ENCODE data around the gene KAZALD1. TPM values are rescaled to one million over a fixed set of nuclear protein-coding genes. Genes with fewer than 3 reads are reported as not detected.
A peak's percentile ranks its signal among the peaks of the same experiment; 100 is the strongest.

Gene KAZALD1
- total and polyA plus RNA-seq, 5 donors from 2014 or later: 0.62 TPM; not detected in 4

GRCh38 chr10:101075775-101076174, 14.0 kb downstream of the KAZALD1 start:
- Histone ChIP-seq H3K27me3 (ENCODE audit: control insufficient read depth, insufficient read depth, low read length) (peaks cover 18% of the 10 kb centered on the region), H3K4me3 (ENCODE audit: low read depth, low read length) (no peak overlapping the region), H3K4me1 (ENCODE audit: control insufficient read depth, insufficient read depth, low read length, poor library complexity, severe bottlenecking) (no peaks in the 10 kb centered on the region), H3K36me3 (ENCODE audit: control insufficient read depth, insufficient read depth, low read length) (no peaks in the 10 kb centered on the region), H3K9me3 (ENCODE audit: control insufficient read depth in 2 of 2, low read length in 2 of 2) (no peaks in the 10 kb centered on the region), H3K27ac (ENCODE audit: insufficient read depth, low read length, poor library complexity, severe bottlenecking) (no peak overlapping the region)
- Mint-ChIP-seq H3K9me3 (peaks cover 0 to 1% (median 0%) of the 10 kb centered on the region in 7 donors), H3K4me3 (no peak overlapping the region), H3K27me3 (peaks cover 54% of the 10 kb centered on the region), H3K4me1 (peaks cover 0 to 1% (median 0%) of the 10 kb centered on the region in 4 donors), H3K27ac (no peak overlapping the region), H3K36me3 (peaks cover 5% of the 10 kb centered on the region)
- ATAC-seq (ENCODE audit: low read depth in 2 of 2): no peak
- no peak for DNase-seq

GRCh38 chr10:101076630-101077029, 14.8 kb downstream of the KAZALD1 start:
- Mint-ChIP-seq H3K4me1 (peaks cover 0 to 2% (median 0%) of the 10 kb centered on the region in 4 donors), H3K9me3 (peaks cover 0 to 1% (median 0%) of the 10 kb centered on the region in 7 donors), H3K36me3 (peaks cover 5% of the 10 kb centered on the region), H3K27ac (no peak overlapping the region), H3K27me3 (peaks cover 59% of the 10 kb centered on the region), H3K4me3 (no peak overlapping the region)
- H3K27me3 ChIP-seq (ENCODE audit: control insufficient read depth, insufficient read depth, low read length): peaks cover 20% of the 10 kb centered on the region
- no peak for DNase-seq
- ATAC-seq (ENCODE audit: low read depth in 2 of 2): no peak
- H3K9me3 ChIP-seq (ENCODE audit: control insufficient read depth in 2 of 2, low read length in 2 of 2): no peaks in the 10 kb centered on the region
- no peaks in the 10 kb centered on the region for H3K4me1 ChIP-seq (ENCODE audit: control insufficient read depth, insufficient read depth, low read length, poor library complexity, severe bottlenecking)
- H3K27ac ChIP-seq (ENCODE audit: insufficient read depth, low read length, poor library complexity, severe bottlenecking): no peak overlapping the region
- H3K4me3 ChIP-seq (ENCODE audit: low read depth, low read length): no peak overlapping the region
- H3K36me3 ChIP-seq (ENCODE audit: control insufficient read depth, insufficient read depth, low read length): no peaks in the 10 kb centered on the region

GRCh38 chr10:101079874-101080273, 18.1 kb downstream of the KAZALD1 start:
- Mint-ChIP-seq H3K4me3 (no peak overlapping the region), H3K27ac (no peak overlapping the region)

GRCh38 chr10:101080933-101081931, 19.4 kb downstream of the KAZALD1 start:
- Histone ChIP-seq H3K27me3 (ENCODE audit: control insufficient read depth, insufficient read depth, low read length) (peaks cover 14% of the 10 kb centered on the region), H3K27ac (ENCODE audit: insufficient read depth, low read length, poor library complexity, severe bottlenecking) (no peak overlapping the region), H3K9me3 (ENCODE audit: control insufficient read depth in 2 of 2, low read length in 2 of 2) (no peaks in the 10 kb centered on the region), H3K4me1 (ENCODE audit: control insufficient read depth, insufficient read depth, low read length, poor library complexity, severe bottlenecking) (no peaks in the 10 kb centered on the region), H3K36me3 (ENCODE audit: control insufficient read depth, insufficient read depth, low read length) (no peaks in the 10 kb centered on the region), H3K4me3 (ENCODE audit: low read depth, low read length) (no peak overlapping the region)
- H3K4me3 Mint-ChIP-seq: no peak overlapping the region
- no peaks in the 10 kb centered on the region for H3K36me3 Mint-ChIP-seq
- peaks cover 55% of the 10 kb centered on the region for H3K27me3 Mint-ChIP-seq
- ATAC-seq (ENCODE audit: low read depth in 2 of 2): no peak
- H3K9me3 Mint-ChIP-seq: peaks cover 0 to 2% (median 0%) of the 10 kb centered on the region in 7 donors
- no peak for DNase-seq
- H3K27ac Mint-ChIP-seq: no peak overlapping the region
- peaks cover 0 to 2% (median 0%) of the 10 kb centered on the region in 4 donors for H3K4me1 Mint-ChIP-seq

More at GRCh38 chr10:101079874-101080273, 18.1 kb downstream of the KAZALD1 start:
- DNase-seq: no peak
- Histone ChIP-seq H3K4me1 (ENCODE audit: control insufficient read depth, insufficient read depth, low read length, poor library complexity, severe bottlenecking) (no peaks in the 10 kb centered on the region), H3K4me3 (ENCODE audit: low read depth, low read length) (no peak overlapping the region), H3K36me3 (ENCODE audit: control insufficient read depth, insufficient read depth, low read length) (no peaks in the 10 kb centered on the region), H3K27me3 (ENCODE audit: control insufficient read depth, insufficient read depth, low read length) (peaks cover 17% of the 10 kb centered on the region), H3K9me3 (ENCODE audit: control insufficient read depth in 2 of 2, low read length in 2 of 2) (no peaks in the 10 kb centered on the region), H3K27ac (ENCODE audit: insufficient read depth, low read length, poor library complexity, severe bottlenecking) (no peak overlapping the region)
- Mint-ChIP-seq H3K27me3 (peaks cover 53% of the 10 kb centered on the region), H3K36me3 (no peaks in the 10 kb centered on the region), H3K4me1 (peaks cover 0 to 2% (median 0%) of the 10 kb centered on the region in 4 donors), H3K9me3 (peaks cover 0 to 2% (median 0%) of the 10 kb centered on the region in 7 donors)
- no peak for ATAC-seq (ENCODE audit: low read depth in 2 of 2)

GRCh38 chr10:101085846-101086245, 24.1 kb downstream of the KAZALD1 start:
- DNase-seq (no peak), ATAC-seq (ENCODE audit: low read depth in 2 of 2) (no peak)
- peaks cover 78% of the 10 kb centered on the region for H3K27me3 Mint-ChIP-seq
- H3K4me3 ChIP-seq (ENCODE audit: low read depth, low read length): no peak overlapping the region
- peaks cover 0 to 2% (median 0%) of the 10 kb centered on the region in 7 donors for H3K9me3 Mint-ChIP-seq
- H3K27ac Mint-ChIP-seq: no peak overlapping the region
- no peaks in the 10 kb centered on the region for H3K36me3 ChIP-seq (ENCODE audit: control insufficient read depth, insufficient read depth, low read length)
- H3K4me1 ChIP-seq (ENCODE audit: control insufficient read depth, insufficient read depth, low read length, poor library complexity, severe bottlenecking): no peaks in the 10 kb centered on the region
- no peaks in the 10 kb centered on the region for H3K36me3 Mint-ChIP-seq
- H3K9me3 ChIP-seq (ENCODE audit: control insufficient read depth in 2 of 2, low read length in 2 of 2): no peaks in the 10 kb centered on the region
- H3K27me3 ChIP-seq (ENCODE audit: control insufficient read depth, insufficient read depth, low read length): peaks cover 11% of the 10 kb centered on the region
- no peak overlapping the region for H3K4me3 Mint-ChIP-seq
- no peaks in the 10 kb centered on the region for H3K4me1 Mint-ChIP-seq
- no peak overlapping the region for H3K27ac ChIP-seq (ENCODE audit: insufficient read depth, low read length, poor library complexity, severe bottlenecking)

GRCh38 chr10:101087376-101087775, 25.6 kb downstream of the KAZALD1 start:
- no peaks in the 10 kb centered on the region for H3K9me3 ChIP-seq (ENCODE audit: control insufficient read depth in 2 of 2, low read length in 2 of 2)
- Mint-ChIP-seq H3K27me3 (peaks cover 79% of the 10 kb centered on the region), H3K9me3 (peaks cover 0 to 2% (median 0%) of the 10 kb centered on the region in 7 donors), H3K36me3 (no peaks in the 10 kb centered on the region), H3K4me3 (peak overlapping the region in 1 of 4 donors; percentile 18), H3K27ac (no peak overlapping the region), H3K4me1 (no peaks in the 10 kb centered on the region)
- ATAC-seq (ENCODE audit: low read depth in 2 of 2) (no peak), DNase-seq (no peak)
- no peaks in the 10 kb centered on the region for H3K36me3 ChIP-seq (ENCODE audit: control insufficient read depth, insufficient read depth, low read length)
- no peak overlapping the region for H3K27ac ChIP-seq (ENCODE audit: insufficient read depth, low read length, poor library complexity, severe bottlenecking)
- H3K4me1 ChIP-seq (ENCODE audit: control insufficient read depth, insufficient read depth, low read length, poor library complexity, severe bottlenecking): no peaks in the 10 kb centered on the region
- peaks cover 8% of the 10 kb centered on the region for H3K27me3 ChIP-seq (ENCODE audit: control insufficient read depth, insufficient read depth, low read length)
- no peak overlapping the region for H3K4me3 ChIP-seq (ENCODE audit: low read depth, low read length)

GRCh38 chr10:101087965-101088364, 26.2 kb downstream of the KAZALD1 start:
- DNase-seq (no peak), ATAC-seq (ENCODE audit: low read depth in 2 of 2) (no peak)
- H3K4me3 Mint-ChIP-seq: no peak overlapping the region
- peaks cover 5% of the 10 kb centered on the region for H3K27me3 ChIP-seq (ENCODE audit: control insufficient read depth, insufficient read depth, low read length)
- H3K27me3 Mint-ChIP-seq: peaks cover 79% of the 10 kb centered on the region
- H3K36me3 Mint-ChIP-seq: no peaks in the 10 kb centered on the region
- H3K4me1 Mint-ChIP-seq: no peaks in the 10 kb centered on the region
- H3K27ac Mint-ChIP-seq: no peak overlapping the region
- H3K9me3 ChIP-seq (ENCODE audit: control insufficient read depth in 2 of 2, low read length in 2 of 2): no peaks in the 10 kb centered on the region
- peaks cover 0 to 2% (median 0%) of the 10 kb centered on the region in 7 donors for H3K9me3 Mint-ChIP-seq
- H3K4me3 ChIP-seq (ENCODE audit: low read depth, low read length): no peak overlapping the region
- no peak overlapping the region for H3K27ac ChIP-seq (ENCODE audit: insufficient read depth, low read length, poor library complexity, severe bottlenecking)
- H3K36me3 ChIP-seq (ENCODE audit: control insufficient read depth, insufficient read depth, low read length): no peaks in the 10 kb centered on the region
- H3K4me1 ChIP-seq (ENCODE audit: control insufficient read depth, insufficient read depth, low read length, poor library complexity, severe bottlenecking): no peaks in the 10 kb centered on the region
